ENCODE data around the gene PRR12. TPM values are rescaled to one million over a fixed set of nuclear protein-coding genes. Genes with fewer than 3 reads are reported as not detected.

PRR12 gene
- total RNA-seq, 1 donor from 2014 or later: 14.5 TPM

DNA sequence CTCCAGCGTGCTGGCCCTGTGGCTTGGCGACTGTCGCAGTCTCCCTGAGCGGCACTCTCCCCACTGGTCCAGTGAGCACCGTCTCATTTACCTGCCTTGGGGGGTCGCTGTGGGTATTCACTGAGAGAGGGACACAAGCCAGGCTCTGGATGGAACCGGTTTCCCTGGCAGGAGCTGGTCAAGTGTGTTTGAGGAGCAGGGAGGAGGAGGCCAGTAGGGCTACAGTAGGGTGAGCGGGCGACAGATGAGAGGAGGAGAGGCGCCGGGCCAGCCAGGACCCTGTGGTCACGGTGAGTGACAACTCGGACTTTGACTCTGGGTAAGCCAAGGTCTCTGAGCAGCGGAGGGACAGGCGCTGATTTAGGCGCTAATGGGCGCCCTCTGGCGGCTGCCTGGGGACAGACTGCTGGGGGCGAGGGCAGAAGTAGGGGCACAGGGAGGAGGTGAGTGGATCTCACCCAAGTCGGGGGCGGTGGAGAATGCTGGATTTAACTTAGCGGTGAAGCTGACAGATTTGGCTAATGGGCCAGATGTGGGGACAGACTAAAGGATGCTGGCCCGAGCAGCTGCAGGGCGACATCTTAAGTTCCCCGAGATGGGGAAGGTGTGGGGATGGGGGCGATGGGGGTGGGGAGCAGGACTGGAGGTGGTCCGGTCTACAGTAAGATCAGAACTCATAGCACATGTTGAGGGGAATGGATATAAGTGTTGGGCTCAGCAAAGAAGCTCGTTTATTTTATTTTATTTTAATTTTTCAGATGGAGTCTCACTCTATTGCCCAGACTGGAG lies 81.3 kb downstream of the PRR12 start:
- ATAC-seq (no peak), DNase-seq (ENCODE audit: missing footprints) (peak; percentile 91)
- intact Hi-C loops (cut with DNase I): loop anchor here (5.0 kb wide), 2 partner anchors 80 to 100 kb away; partner anchors contain the start of gene PRR12

Other genes starting within 250 kb of the PRR12 start
- gene TEAD2, start 228.8 kb upstream of the PRR12 start, total RNA-seq: 63.6 TPM
- not detected for gene DKKL1, start 227.3 kb upstream of the PRR12 start, total RNA-seq
- gene KASH5, start 202.9 kb upstream of the PRR12 start, total RNA-seq: not detected
- not detected for gene PTH2, start 167.7 kb upstream of the PRR12 start, total RNA-seq
- gene GFY, start 165.8 kb upstream of the PRR12 start, total RNA-seq: not detected
- gene SLC17A7, start 149.7 kb upstream of the PRR12 start, total RNA-seq: 1.8 TPM
- gene PIH1D1, start 139.4 kb upstream of the PRR12 start, total RNA-seq: 32.4 TPM
- 12.7 TPM for gene ALDH16A1, start 138.0 kb upstream of the PRR12 start, total RNA-seq
- gene FLT3LG, start 117.0 kb upstream of the PRR12 start, total RNA-seq: 4.7 TPM
- 1,486 TPM for gene RPL13A, start 103.6 kb upstream of the PRR12 start, total RNA-seq
- gene RPS11, start 94.7 kb upstream of the PRR12 start, total RNA-seq: 1,100 TPM
- 105 TPM for gene FCGRT, start 78.5 kb upstream of the PRR12 start, total RNA-seq
- gene RCN3, start 63.2 kb upstream of the PRR12 start, total RNA-seq: 7.4 TPM
- gene NOSIP, start 10.6 kb upstream of the PRR12 start, total RNA-seq: 49.6 TPM
- 0.76 TPM for gene PRRG2, start 9.9 kb upstream of the PRR12 start, total RNA-seq
- 120 TPM for gene RRAS, start 49.0 kb downstream of the PRR12 start, total RNA-seq
- 42.5 TPM for gene SCAF1, start 51.0 kb downstream of the PRR12 start, total RNA-seq
- 36.4 TPM for gene IRF3, start 74.7 kb downstream of the PRR12 start, total RNA-seq
- 10.6 TPM for gene BCL2L12, start 74.8 kb downstream of the PRR12 start, total RNA-seq
- gene PRMT1, start 86.1 kb downstream of the PRR12 start, total RNA-seq: 122 TPM
- gene ADM5, start 98.4 kb downstream of the PRR12 start, total RNA-seq: 0.84 TPM
- gene CPT1C, start 99.9 kb downstream of the PRR12 start, total RNA-seq: 2.9 TPM
- 0.57 TPM for gene TSKS, start 172.1 kb downstream of the PRR12 start, total RNA-seq
- 76.4 TPM for gene AP2A1, start 175.8 kb downstream of the PRR12 start, total RNA-seq
- gene FUZ, start 222.1 kb downstream of the PRR12 start, total RNA-seq: 21.0 TPM
- 70.4 TPM for gene MED25, start 227.1 kb downstream of the PRR12 start, total RNA-seq

All from Right ventricle myocardium inferior (tissue), 1 donor.